IMR-90 (cell line): Measurements from ENCODE around the gene ZNF888. TPM values are rescaled to one million over a fixed set of nuclear protein-coding genes. Genes with fewer than 3 reads are reported as not detected.

Experiments
- ATAC-seq: fragments of 200-7000 bp; cut with Tn5 transposase; 2 replicates; pipeline ENCODE4 v1.9.1; 2020; ENCODE audit warnings: low read depth, mild to moderate bottlenecking, moderate library complexity
- BruUV-seq: library from RNA; stranded (reverse); fragments of 400-500 nt; replicated peaks from 2 replicates; lab custom pipeline; 2021; lab: Mats Ljungman, UMichigan
- CTCF ChIA-PET: fragments of 300-600 bp; formaldehyde crosslinking; extraction: SDS; loops from one replicate; lab custom pipeline; 2021; ENCODE audit warnings: antibody characterized with exemption; lab: Yijun Ruan, JAX
- POLR2A ChIA-PET: fragments of 300-600 bp; sonication (Branson Sonifier 250); formaldehyde crosslinking; loops from one replicate; lab custom pipeline; 2022; ENCODE audit warnings: antibody characterized with exemption; ENCODE audit not compliant: unreplicated experiment; lab: Charles Lee
- DNase-seq: peaks from one replicate; pipeline ENCODE4 v3.0.0; 2013
- H2AFZ ChIP-seq: replicated peaks from 2 replicates; pipeline ENCODE3; 2013; ENCODE audit warnings: low read length, mild to moderate bottlenecking; ENCODE audit not compliant: poor library complexity
- H2AK5ac ChIP-seq: 2 replicates; pipeline ENCODE4 v1.6.1; 2013; ENCODE audit warnings: low read depth, low read length, inconsistent platforms
- H2AK9ac ChIP-seq: replicated peaks from 2 replicates; pipeline ENCODE3; 2013; ENCODE audit warnings: mild to moderate bottlenecking, low read depth, low read length, moderate library complexity; ENCODE audit not compliant: poor library complexity
- H2BK120ac ChIP-seq: 2 replicates; pipeline ENCODE4 v1.6.1; 2013; ENCODE audit warnings: low read depth, low read length, inconsistent platforms
- H2BK15ac ChIP-seq: 3 replicates; pipeline ENCODE4 v1.6.1; 2013; ENCODE audit warnings: low read depth, low read length, inconsistent platforms
- H2BK20ac ChIP-seq: 2 replicates; pipeline ENCODE4 v1.6.1; 2013; ENCODE audit warnings: low read depth, mild to moderate bottlenecking, inconsistent platforms, low read length, moderate library complexity
- H2BK5ac ChIP-seq: 2 replicates; pipeline ENCODE4 v1.6.1; 2013; ENCODE audit warnings: mild to moderate bottlenecking, low read depth, low read length, inconsistent platforms; ENCODE audit not compliant: poor library complexity, severe bottlenecking
- H3K14ac ChIP-seq: replicated peaks from 2 replicates; pipeline ENCODE4 v1.6.1; 2013; ENCODE audit warnings: low read depth, low read length, inconsistent platforms
- H3K18ac ChIP-seq: 2 replicates; pipeline ENCODE4 v1.6.1; 2013; ENCODE audit warnings: low read depth, low read length, control low read depth
- H3K23ac ChIP-seq: 2 replicates; pipeline ENCODE4 v1.6.1; 2013; ENCODE audit warnings: low read depth, low read length, inconsistent platforms
- H3K27ac ChIP-seq: 2 replicates; pipeline ENCODE4 v1.5.1; 2013; ENCODE audit warnings: mild to moderate bottlenecking, control low read depth, low read length; ENCODE audit not compliant: insufficient read depth
- H3K27me3 ChIP-seq: 2 replicates; pipeline ENCODE4 v1.6.1; 2013; ENCODE audit warnings: low read length; ENCODE audit not compliant: control insufficient read depth, insufficient read depth
- H3K36me3 ChIP-seq: 2 replicates; pipeline ENCODE4 v1.6.1; 2013; ENCODE audit warnings: low read length, mixed read lengths; ENCODE audit not compliant: control insufficient read depth, insufficient read depth
- H3K4ac ChIP-seq: 2 replicates; pipeline ENCODE4 v1.6.1; 2013; ENCODE audit warnings: low read depth, low read length, inconsistent platforms
- H3K4me1 ChIP-seq: 2 replicates; pipeline ENCODE4 v1.6.1; 2013; ENCODE audit warnings: low read length, mixed read lengths; ENCODE audit not compliant: control insufficient read depth, insufficient read depth
- H3K4me2 ChIP-seq: 2 replicates; pipeline ENCODE4 v1.6.1; 2013; ENCODE audit warnings: low read depth, mild to moderate bottlenecking, control low read depth, low read length, moderate library complexity
- H3K4me3 ChIP-seq: 2 replicates; pipeline ENCODE4 v1.5.1; 2013; ENCODE audit warnings: low read depth, mild to moderate bottlenecking, control low read depth, low read length, moderate library complexity; ENCODE audit not compliant: insufficient read depth
- H3K56ac ChIP-seq: 2 replicates; pipeline ENCODE4 v1.6.1; 2013; ENCODE audit warnings: low read length, inconsistent platforms; ENCODE audit not compliant: insufficient read depth; ENCODE audit errors: extremely low read depth
- H3K79me1 ChIP-seq, 2 experiments: 2 replicates each; pipeline ENCODE4 v1.6.1; 2013; ENCODE audit warnings: low read length in 2 of 2, inconsistent platforms in 1 of 2, low read depth in 1 of 2
- H3K9ac ChIP-seq: 2 replicates; pipeline ENCODE4 v1.6.1; 2013; ENCODE audit warnings: low read depth, low read length, control low read depth
- H3K9me1 ChIP-seq: 2 replicates; pipeline ENCODE4 v1.6.1; 2013; ENCODE audit warnings: low read length, inconsistent platforms; ENCODE audit not compliant: insufficient read depth
- H3K9me3 ChIP-seq: 2 replicates; pipeline ENCODE4 v1.6.1; 2013; ENCODE audit warnings: low read length; ENCODE audit not compliant: control insufficient read depth, insufficient read depth
- H4K20me1 ChIP-seq: 2 replicates; pipeline ENCODE4 v1.6.1; 2013; ENCODE audit warnings: low read length, inconsistent platforms; ENCODE audit not compliant: insufficient read depth
- H4K5ac ChIP-seq: 2 replicates; pipeline ENCODE4 v1.6.1; 2013; ENCODE audit warnings: mild to moderate bottlenecking, low read depth, low read length, control low read depth
- H4K8ac ChIP-seq, 2 experiments: 2 replicates each; pipeline ENCODE4 v1.6.1; 2013; ENCODE audit warnings: low read depth in 2 of 2, low read length in 2 of 2, control low read depth in 1 of 2, inconsistent platforms in 1 of 2
- H4K91ac ChIP-seq: 2 replicates; pipeline ENCODE4 v1.6.1; 2013; ENCODE audit warnings: low read depth, low read length, inconsistent platforms; ENCODE audit not compliant: insufficient read depth
- BHLHE40 ChIP-seq: fragments of 150-350 bp; IDR thresholded peaks from 2 replicates; pipeline ENCODE4 v1.6.1; 2016; ENCODE audit warnings: mild to moderate bottlenecking, low read depth, low read length
- CHD1 ChIP-seq: IDR thresholded peaks from 2 replicates; pipeline ENCODE4 v1.6.1; 2012; ENCODE audit warnings: low read depth, low read length, improper control_type of control experiment
- FOS ChIP-seq: fragments of 150-350 bp; IDR thresholded peaks from 2 replicates; pipeline ENCODE4 v1.6.1; 2016; ENCODE audit warnings: low read depth, low read length
- MAFK ChIP-seq: IDR thresholded peaks from 2 replicates; pipeline ENCODE4 v1.6.1; 2012; ENCODE audit warnings: low read depth, low read length, improper control_type of control experiment
- MXI1 ChIP-seq: IDR thresholded peaks from 2 replicates; pipeline ENCODE4 v1.6.1; 2012; ENCODE audit warnings: low read depth, mild to moderate bottlenecking, low read length, moderate library complexity, borderline replicate concordance
- POLR2A ChIP-seq: IDR thresholded peaks from 2 replicates; pipeline ENCODE4 v1.6.1; 2012; ENCODE audit warnings: mild to moderate bottlenecking, low read depth, low read length
- RFX5 ChIP-seq: IDR thresholded peaks from 2 replicates; pipeline ENCODE4 v1.8.0; 2012; ENCODE audit warnings: low read depth, mild to moderate bottlenecking, low read length, moderate library complexity
- SMC3 ChIP-seq: fragments of 150-350 bp; IDR thresholded peaks from 2 replicates; pipeline ENCODE4 v1.6.1; 2016; ENCODE audit warnings: low read depth, mild to moderate bottlenecking, antibody characterized with exemption, low read length, moderate library complexity
- WGBS, 2 experiments: methylation state at CpG; one replicate each; pipeline versions ENCODE4 v1.1.5 to v1.1.7; 2013; ENCODE audit warnings: missing lambda C conversion rate in 2 of 2; ENCODE audit not compliant: insufficient read length in 1 of 2; ENCODE audit errors: extremely low coverage in 2 of 2; 5-methylcytosine and 5-hydroxymethylcytosine counted together
- dilution Hi-C: fragments of 300-500 bp; cut with HindIII; formaldehyde crosslinking; loops from one replicate; pipeline ENCODE4 v1.14.3; 2018; ENCODE audit warnings: low sequenced_read_pairs; ENCODE audit not compliant: unreplicated experiment
- in situ Hi-C: fragments of 300-500 bp; cut with MboI; formaldehyde crosslinking; loops from 3 replicates; pipeline ENCODE4 v1.14.3; 2019; ENCODE audit warnings: low sequenced_read_pairs, inconsistent platforms, mixed read lengths
- intact Hi-C: fragments of 100-400 bp; cut with micrococcal nuclease; formaldehyde crosslinking; loops from 2 replicates; pipeline ENCODE4 v1.10.0; 2022
- polyA plus RNA-seq, 3 experiments: library from polyadenylated mRNA; depleted of rRNA; stranded (reverse); fragments of >200 nt; gene quantifications; 2 replicates each; pipeline ENCODE4 v1.2.3, GENCODE V29; 2012; ENCODE audit warnings: low replicate concordance in 1 of 3
- total RNA-seq: library from RNA; depleted of rRNA; stranded (reverse); fragments of >200 nt; gene quantifications from 2 replicates; pipeline ENCODE4 v1.2.3, GENCODE V29; 2012
- TF ChIP-seq, protein P1 (sequence below): fragments of 150-350 bp; IDR thresholded peaks from 2 replicates; pipeline ENCODE4 v1.6.1; 2017; ENCODE audit warnings: mild to moderate bottlenecking, antibody characterized with exemption, low read length, low read depth
- TF ChIP-seq, protein P2 (sequence below): conservative IDR thresholded peaks from 2 replicates; pipeline ENCODE4 v1.5.1; 2012; ENCODE audit warnings: mild to moderate bottlenecking, low read depth, low read length, improper control_type of control experiment

Gene ZNF888
- total and polyA plus RNA-seq, 2 of the 4 experiments (the other 2 are of a cell fraction) = 0.82 to 6.1 TPM

DNA sequence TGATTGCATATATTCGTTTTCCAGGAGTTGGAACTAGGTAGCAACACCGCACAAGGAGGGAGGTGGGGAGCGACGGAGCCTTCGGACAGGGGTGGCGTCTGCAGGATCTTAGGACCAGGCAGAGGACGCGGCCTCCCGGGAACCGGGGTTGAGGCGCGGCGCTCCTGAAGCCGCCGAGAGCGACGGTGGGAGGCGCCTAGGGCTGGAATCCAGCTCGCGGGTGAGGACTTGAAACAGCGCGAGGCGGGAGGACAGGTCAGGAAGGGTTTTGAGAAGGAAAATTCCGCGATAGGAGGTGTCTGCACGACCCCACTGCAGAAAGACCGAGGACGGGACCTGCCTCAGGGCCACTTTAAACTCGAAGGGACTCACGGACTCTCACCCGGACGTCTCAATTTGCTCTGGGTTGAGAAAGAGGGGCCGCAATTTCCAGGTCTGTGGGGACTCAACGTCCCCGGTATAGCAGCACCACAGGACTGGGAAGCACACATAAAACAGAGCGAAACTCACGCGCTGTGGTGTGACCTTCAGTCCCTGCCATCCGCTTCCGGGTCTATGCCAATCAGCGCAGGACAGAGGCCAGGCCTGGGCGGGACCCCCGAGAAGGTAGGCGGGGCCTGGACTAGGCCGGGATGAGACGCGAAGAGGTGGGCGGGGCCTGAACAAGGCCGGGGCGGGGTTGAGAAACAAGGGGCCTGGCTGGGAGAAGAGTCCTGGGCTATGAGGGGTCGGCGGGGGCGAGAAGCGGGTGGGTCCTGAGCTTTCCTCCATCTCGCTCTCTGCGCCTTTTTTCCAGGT lies 25.9 kb downstream of the ZNF888 start, which contains the start of gene ZNF320 (continued):
- TF ChIP-seq, protein P1, sequence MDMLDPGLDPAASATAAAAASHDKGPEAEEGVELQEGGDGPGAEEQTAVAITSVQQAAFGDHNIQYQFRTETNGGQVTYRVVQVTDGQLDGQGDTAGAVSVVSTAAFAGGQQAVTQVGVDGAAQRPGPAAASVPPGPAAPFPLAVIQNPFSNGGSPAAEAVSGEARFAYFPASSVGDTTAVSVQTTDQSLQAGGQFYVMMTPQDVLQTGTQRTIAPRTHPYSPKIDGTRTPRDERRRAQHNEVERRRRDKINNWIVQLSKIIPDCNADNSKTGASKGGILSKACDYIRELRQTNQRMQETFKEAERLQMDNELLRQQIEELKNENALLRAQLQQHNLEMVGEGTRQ = no peak

DNA sequence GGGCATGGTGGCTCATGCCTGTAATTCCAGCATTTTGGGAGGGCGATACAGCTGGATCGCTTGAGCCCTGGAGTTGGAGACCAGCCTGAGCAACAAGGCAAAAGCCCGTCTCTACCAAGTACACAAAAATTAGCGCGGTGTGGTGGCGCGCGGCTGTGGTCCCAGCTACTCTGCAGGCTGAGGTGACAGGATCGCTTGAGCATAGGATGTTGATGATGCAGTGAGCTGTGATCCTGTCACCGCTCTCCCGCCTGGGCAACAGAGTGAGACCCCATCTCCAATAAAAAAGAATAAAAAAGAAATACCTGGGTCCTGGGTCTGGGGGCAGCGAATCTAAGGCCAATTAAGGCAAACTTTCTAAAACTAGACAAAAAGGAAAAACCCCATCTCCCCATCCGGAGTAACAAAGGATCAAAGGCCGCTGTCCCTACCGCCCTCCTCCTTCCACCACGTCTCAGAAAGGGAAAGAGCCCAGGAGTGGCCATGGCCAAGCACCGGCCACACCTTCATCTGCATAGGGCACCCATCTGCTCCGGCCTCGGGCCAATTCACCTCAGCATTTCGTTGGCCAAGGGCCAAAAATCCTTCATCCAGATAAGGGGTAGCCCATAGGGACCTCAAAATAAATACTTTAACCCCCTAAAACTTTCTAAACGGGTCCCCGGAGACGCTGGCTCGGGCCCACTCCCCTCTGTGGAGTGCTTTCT lies 26.6 kb downstream of the ZNF888 start:
- H2BK15ac ChIP-seq = no peak overlapping the region
- no peaks in the 10 kb centered on the region for H3K27me3 ChIP-seq
- peak overlapping the region; percentile 71; the same call in 1 of the 2 replicates for H2AK5ac ChIP-seq
- H4K20me1 ChIP-seq = no peaks in the 10 kb centered on the region
- H2BK20ac ChIP-seq = no peak overlapping the region
- ChIA-PET CTCF (no interaction called here), POLR2A (no interaction called here)
- H3K79me1 ChIP-seq = peaks cover 7 to 14% of the 10 kb centered on the region in 2 experiments
- H3K9me3 ChIP-seq = no peaks in the 10 kb centered on the region
- peak overlapping the region; percentile 49; the same call in 1 of the 2 replicates for H3K4ac ChIP-seq
- intact Hi-C loops = loop anchor here (2.0 kb wide), 1 partner anchor 206 kb away; the partner anchor contains the start of gene ZNF160
- ATAC-seq (peak; percentile 16), DNase-seq (peak; percentile 1)
- 0 out of 2 replicates have a peak overlapping the region, but pooled peaks have one; percentile 17 for H3K18ac ChIP-seq
- peak overlapping the region; percentile 0 for H2BK5ac ChIP-seq
- H3K56ac ChIP-seq = peak overlapping the region; percentile 63
- no peak overlapping the region for H2BK120ac ChIP-seq
- peak overlapping the region; percentile 2 for H2AK9ac ChIP-seq
- no CpG with 5 or more reads among the region's 24 CpGs for WGBS, 2 experiments
- H4K8ac ChIP-seq = peak overlapping the region; percentile 57 to 84
- H3K36me3 ChIP-seq = no peaks in the 10 kb centered on the region; the same call in 1 of the 2 replicates
- H3K4me3 ChIP-seq = peak overlapping the region; percentile 78
- H3K4me2 ChIP-seq = peak overlapping the region; percentile 89
- H3K27ac ChIP-seq = peak overlapping the region; percentile 89
- no TSS peak for BruUV-seq
- no peak for TF ChIP-seq MXI1
- TF ChIP-seq SMC3 = no peak
- TF ChIP-seq, protein P2, sequence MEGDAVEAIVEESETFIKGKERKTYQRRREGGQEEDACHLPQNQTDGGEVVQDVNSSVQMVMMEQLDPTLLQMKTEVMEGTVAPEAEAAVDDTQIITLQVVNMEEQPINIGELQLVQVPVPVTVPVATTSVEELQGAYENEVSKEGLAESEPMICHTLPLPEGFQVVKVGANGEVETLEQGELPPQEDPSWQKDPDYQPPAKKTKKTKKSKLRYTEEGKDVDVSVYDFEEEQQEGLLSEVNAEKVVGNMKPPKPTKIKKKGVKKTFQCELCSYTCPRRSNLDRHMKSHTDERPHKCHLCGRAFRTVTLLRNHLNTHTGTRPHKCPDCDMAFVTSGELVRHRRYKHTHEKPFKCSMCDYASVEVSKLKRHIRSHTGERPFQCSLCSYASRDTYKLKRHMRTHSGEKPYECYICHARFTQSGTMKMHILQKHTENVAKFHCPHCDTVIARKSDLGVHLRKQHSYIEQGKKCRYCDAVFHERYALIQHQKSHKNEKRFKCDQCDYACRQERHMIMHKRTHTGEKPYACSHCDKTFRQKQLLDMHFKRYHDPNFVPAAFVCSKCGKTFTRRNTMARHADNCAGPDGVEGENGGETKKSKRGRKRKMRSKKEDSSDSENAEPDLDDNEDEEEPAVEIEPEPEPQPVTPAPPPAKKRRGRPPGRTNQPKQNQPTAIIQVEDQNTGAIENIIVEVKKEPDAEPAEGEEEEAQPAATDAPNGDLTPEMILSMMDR = no peak
- TF ChIP-seq RFX5 = no peak
- no peak for TF ChIP-seq CHD1
- no peak for TF ChIP-seq FOS
- TF ChIP-seq, protein P1 = no peak
- TF ChIP-seq BHLHE40 = no peak
- no peak for TF ChIP-seq MAFK
- TF ChIP-seq POLR2A = no peak
- H3K23ac ChIP-seq = no peak overlapping the region
- 0 out of 2 replicates have a peak, but pooled peaks cover 2% of the 10 kb centered on the region for H3K4me1 ChIP-seq
- H3K9me1 ChIP-seq = no peaks in the 10 kb centered on the region
- peak overlapping the region; percentile 74 for H4K5ac ChIP-seq
- dilution Hi-C loops = no loop called here
- H4K91ac ChIP-seq = peak overlapping the region; percentile 33; the same call in 1 of the 2 replicates
- peak overlapping the region; percentile 64; the same call in 1 of the 2 replicates for H3K14ac ChIP-seq
- peak overlapping the region; percentile 77 for H3K9ac ChIP-seq
- in situ Hi-C loops = no loop called here
- H2AFZ ChIP-seq = peak overlapping the region; percentile 96
